Measurements from ENCODE around the gene TTC9B.

GRCh38 chr19:40228863-40229262, 10.7 kb upstream of the TTC9B start:
- TF ChIP-seq, protein P1, sequence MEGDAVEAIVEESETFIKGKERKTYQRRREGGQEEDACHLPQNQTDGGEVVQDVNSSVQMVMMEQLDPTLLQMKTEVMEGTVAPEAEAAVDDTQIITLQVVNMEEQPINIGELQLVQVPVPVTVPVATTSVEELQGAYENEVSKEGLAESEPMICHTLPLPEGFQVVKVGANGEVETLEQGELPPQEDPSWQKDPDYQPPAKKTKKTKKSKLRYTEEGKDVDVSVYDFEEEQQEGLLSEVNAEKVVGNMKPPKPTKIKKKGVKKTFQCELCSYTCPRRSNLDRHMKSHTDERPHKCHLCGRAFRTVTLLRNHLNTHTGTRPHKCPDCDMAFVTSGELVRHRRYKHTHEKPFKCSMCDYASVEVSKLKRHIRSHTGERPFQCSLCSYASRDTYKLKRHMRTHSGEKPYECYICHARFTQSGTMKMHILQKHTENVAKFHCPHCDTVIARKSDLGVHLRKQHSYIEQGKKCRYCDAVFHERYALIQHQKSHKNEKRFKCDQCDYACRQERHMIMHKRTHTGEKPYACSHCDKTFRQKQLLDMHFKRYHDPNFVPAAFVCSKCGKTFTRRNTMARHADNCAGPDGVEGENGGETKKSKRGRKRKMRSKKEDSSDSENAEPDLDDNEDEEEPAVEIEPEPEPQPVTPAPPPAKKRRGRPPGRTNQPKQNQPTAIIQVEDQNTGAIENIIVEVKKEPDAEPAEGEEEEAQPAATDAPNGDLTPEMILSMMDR (IDR thresholded peaks at IDR 0.05; ENCODE audit: borderline replicate concordance, extremely low read depth, low read length, poor library complexity, severe bottlenecking) = no peak
- TF ChIP-seq EZH2 (IDR thresholded peaks at IDR 0.05; ENCODE audit: borderline replicate concordance, low read depth, low read length, severe bottlenecking) = no peak

Measured in DND-41 (cell line).